ENCODE results near the gene DLX1.
"Not testable (repeated sequence)": the region's sequence is repeated elsewhere in the genome, so short reads cannot be mapped to it uniquely, and the experiment has no call there.

Gene DLX1

GRCh38 chr2:172052000-172052983 is 33.0 kb upstream of the DLX1 start:
- no peak for DNase-seq (ENCODE audit: low read depth)
- no peak for TF ChIP-seq CTCF (IDR thresholded peaks at IDR 0.05; ENCODE audit: insufficient read depth, low read depth, low read length, missing control alignments)
- no peak overlapping the region for H3K4me3 ChIP-seq (ENCODE audit: low read depth, low read length)

- no peak for TF ChIP-seq CTCF (IDR thresholded peaks at IDR 0.05; ENCODE audit: insufficient read depth, low read depth, low read length, missing control alignments)
- H3K4me3 ChIP-seq (ENCODE audit: low read depth, low read length) = no peak overlapping the region
- DNase-seq (ENCODE audit: low read depth) = no peak
Observed at GRCh38 chr2:172053486-172053885, 31.8 kb upstream of the DLX1 start.

GRCh38 chr2:172056293-172056692 is 29.0 kb upstream of the DLX1 start:
- no peak for DNase-seq (ENCODE audit: low read depth)
- no peak for TF ChIP-seq CTCF (IDR thresholded peaks at IDR 0.05; ENCODE audit: insufficient read depth, low read depth, low read length, missing control alignments)
- no peak overlapping the region for H3K4me3 ChIP-seq (ENCODE audit: low read depth, low read length)

- no peak for DNase-seq (ENCODE audit: low read depth)
- no peak for TF ChIP-seq CTCF (IDR thresholded peaks at IDR 0.05; ENCODE audit: insufficient read depth, low read depth, low read length, missing control alignments)
- no peak overlapping the region for H3K4me3 ChIP-seq (ENCODE audit: low read depth, low read length)
Observed at GRCh38 chr2:172058660-172059059, 26.6 kb upstream of the DLX1 start.

GRCh38 chr2:172060118-172060517 is 25.2 kb upstream of the DLX1 start:
- H3K4me3 ChIP-seq (ENCODE audit: low read depth, low read length); DNase-seq (ENCODE audit: low read depth): not testable (repeated sequence)

GRCh38 chr2:172062402-172063004 is 22.8 kb upstream of the DLX1 start:
- no peak overlapping the region for H3K4me3 ChIP-seq (ENCODE audit: low read depth, low read length)
- DNase-seq (ENCODE audit: low read depth) = no peak
- no peak for TF ChIP-seq CTCF (IDR thresholded peaks at IDR 0.05; ENCODE audit: insufficient read depth, low read depth, low read length, missing control alignments)

GRCh38 chr2:172063446-172063845 is 21.9 kb upstream of the DLX1 start:
- H3K4me3 ChIP-seq (ENCODE audit: low read depth, low read length) = no peak overlapping the region
- DNase-seq (ENCODE audit: low read depth) = no peak
- TF ChIP-seq CTCF (IDR thresholded peaks at IDR 0.05; ENCODE audit: insufficient read depth, low read depth, low read length, missing control alignments) = no peak

Measured in GM12865 (cell line).